Mesendoderm (in vitro differentiated cells): ENCODE measurements around the gene SAP30.

Experiments
- DNase-seq: peaks from one replicate; pipeline ENCODE4 v3.0.0; 2013
- H2AK5ac ChIP-seq: 2 replicates; pipeline ENCODE4 v1.6.1; 2013; ENCODE audit warnings: low read length, inconsistent platforms
- H2BK120ac ChIP-seq: 2 replicates; pipeline ENCODE4 v1.6.1; 2013; ENCODE audit warnings: low read depth, mild to moderate bottlenecking, low read length, moderate library complexity, mixed read lengths
- H2BK15ac ChIP-seq: replicated peaks from 2 replicates; pipeline ENCODE4 v1.6.1; 2013; ENCODE audit warnings: low read depth, mild to moderate bottlenecking, moderate library complexity
- H2BK5ac ChIP-seq: 2 replicates; pipeline ENCODE4 v1.6.1; 2013; ENCODE audit warnings: low read length, inconsistent platforms
- H3K18ac ChIP-seq: 2 replicates; pipeline ENCODE4 v1.6.1; 2013; ENCODE audit warnings: mild to moderate bottlenecking, low read length, mixed read lengths
- H3K23ac ChIP-seq: one replicate; pipeline ENCODE4 v1.6.1; 2013; ENCODE audit warnings: low read length
- H3K27ac ChIP-seq: 2 replicates; pipeline ENCODE4 v1.5.1; 2013; ENCODE audit warnings: low read depth, mild to moderate bottlenecking, inconsistent platforms, low read length, moderate library complexity
- H3K27me3 ChIP-seq: 2 replicates; pipeline ENCODE4 v1.6.1; 2013; ENCODE audit warnings: low read length, control low read depth, mild to moderate bottlenecking, inconsistent platforms; ENCODE audit not compliant: insufficient read depth, poor library complexity
- H3K36me3 ChIP-seq: 2 replicates; pipeline ENCODE4 v1.6.1; 2013; ENCODE audit warnings: low read length, inconsistent platforms; ENCODE audit not compliant: control insufficient read depth, insufficient read depth
- H3K4ac ChIP-seq: one replicate; pipeline ENCODE4 v1.6.1; 2013; ENCODE audit warnings: low read depth, mild to moderate bottlenecking, low read length, moderate library complexity
- H3K4me1 ChIP-seq: 2 replicates; pipeline ENCODE4 v1.6.1; 2013; ENCODE audit warnings: low read depth, low read length, inconsistent platforms; ENCODE audit not compliant: control insufficient read depth
- H3K4me2 ChIP-seq: 2 replicates; pipeline ENCODE4 v1.6.1; 2013; ENCODE audit warnings: low read length
- H3K4me3 ChIP-seq: 2 replicates; pipeline ENCODE4 v1.5.1; 2013; ENCODE audit warnings: mild to moderate bottlenecking, low read length
- H3K56ac ChIP-seq: one replicate; pipeline ENCODE4 v1.6.1; 2013; ENCODE audit warnings: low read length
- H3K79me1 ChIP-seq: 2 replicates; pipeline ENCODE4 v1.6.1; 2013; ENCODE audit warnings: low read length, inconsistent platforms
- H3K79me2 ChIP-seq: 2 replicates; pipeline ENCODE4 v1.6.1; 2013; ENCODE audit warnings: mild to moderate bottlenecking, low read length; ENCODE audit not compliant: control insufficient read depth, insufficient read depth
- H3K9ac ChIP-seq: 2 replicates; pipeline ENCODE4 v1.6.1; 2013; ENCODE audit warnings: low read length, inconsistent platforms
- H4K5ac ChIP-seq: one replicate; pipeline ENCODE4 v1.6.1; 2013; ENCODE audit warnings: low read length
- H4K8ac ChIP-seq: one replicate; pipeline ENCODE4 v1.6.1; 2013; ENCODE audit warnings: low read depth, mild to moderate bottlenecking, control low read depth, low read length, moderate library complexity
- WGBS: extraction: QIAGEN DNeasy Blood & Tissue Kit; methylation state at CpG from one replicate; pipeline ENCODE4 v1.1.7; 2013; ENCODE audit warnings: low lambda C conversion rate, missing lambda C conversion rate; ENCODE audit not compliant: insufficient coverage; ENCODE audit errors: extremely low coverage; 5-methylcytosine and 5-hydroxymethylcytosine counted together

Gene SAP30

DNA sequence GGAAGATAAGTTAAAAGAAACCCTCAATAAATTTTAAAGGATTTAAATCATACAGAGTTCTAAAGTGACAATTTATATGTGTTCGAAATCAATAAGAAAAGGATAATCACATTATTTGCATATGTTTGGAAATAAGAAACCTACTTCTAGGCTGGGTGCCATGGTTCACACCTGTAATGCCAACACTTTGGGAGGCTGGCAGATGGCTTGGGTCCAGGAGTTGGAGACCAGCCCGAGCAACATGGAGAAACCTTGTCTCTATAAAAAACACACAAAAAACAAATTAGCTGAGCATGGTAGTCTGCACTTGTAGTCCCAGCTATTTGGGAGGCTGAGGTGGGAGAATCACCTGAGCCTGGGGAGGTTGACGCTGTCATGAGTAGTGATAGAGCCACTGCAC is 8.1 kb upstream of the SAP30 start:
- Histone ChIP-seq H3K27ac (no peak overlapping the region), H3K23ac (no peak overlapping the region), H2BK120ac (no peak overlapping the region), H3K4me2 (no peak overlapping the region), H3K4me3 (no peak overlapping the region), H2BK5ac (no peak overlapping the region), H3K79me2 (no peaks in the 10 kb centered on the region), H4K8ac (no peak overlapping the region), H3K56ac (no peak overlapping the region), H3K36me3 (no peaks in the 10 kb centered on the region), H3K79me1 (no peaks in the 10 kb centered on the region), H4K5ac (no peak overlapping the region), H3K27me3 (no peaks in the 10 kb centered on the region), H3K4ac (no peak overlapping the region), H3K18ac (no peak overlapping the region), H2AK5ac (no peak overlapping the region), H3K4me1 (no peaks in the 10 kb centered on the region), H2BK15ac (no peak overlapping the region), H3K9ac (no peak overlapping the region)
- DNase-seq, result no peak
- no CpG with 5 or more reads among the region's 3 CpGs for WGBS

DNA sequence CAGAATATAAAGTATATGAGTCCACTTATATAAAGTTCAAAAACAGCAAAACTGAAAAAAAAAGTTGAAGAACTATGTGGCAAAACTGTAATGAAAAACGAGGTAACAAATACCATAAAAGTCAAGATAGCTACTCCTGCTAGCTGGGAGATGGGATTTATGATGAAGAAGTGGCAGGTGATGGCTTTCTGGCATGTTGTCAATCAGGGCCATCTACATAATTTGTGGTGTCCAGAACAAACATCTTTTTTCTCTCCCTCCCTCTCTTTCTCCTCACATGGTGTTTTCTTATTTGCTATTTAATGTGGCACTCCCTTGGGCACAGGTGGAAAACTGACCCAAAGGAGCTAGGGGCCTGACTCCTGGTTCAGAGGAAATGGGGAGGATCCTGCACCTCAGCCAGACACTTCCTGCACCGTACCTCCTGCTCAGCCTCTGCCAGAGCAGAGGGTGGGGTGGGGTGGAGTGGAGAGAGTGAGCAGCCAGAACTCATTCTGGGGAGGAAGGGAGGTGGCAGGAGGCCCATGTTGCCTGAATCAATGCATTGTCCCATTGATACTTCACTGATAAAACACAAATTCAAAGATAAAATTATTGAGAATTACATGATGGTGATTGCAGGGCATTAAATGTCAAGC is 5.3 kb upstream of the SAP30 start:
- Histone ChIP-seq H3K27ac (no peak overlapping the region), H3K79me2 (no peaks in the 10 kb centered on the region), H3K27me3 (no peaks in the 10 kb centered on the region), H3K18ac (no peak overlapping the region), H2BK15ac (no peak overlapping the region), H2BK5ac (no peak overlapping the region), H4K5ac (no peak overlapping the region), H3K56ac (no peak overlapping the region), H3K4ac (no peak overlapping the region), H3K79me1 (no peaks in the 10 kb centered on the region), H3K4me2 (no peak overlapping the region), H3K4me3 (no peak overlapping the region), H3K4me1 (no peaks in the 10 kb centered on the region), H2BK120ac (no peak overlapping the region), H4K8ac (no peak overlapping the region), H3K23ac (no peak overlapping the region), H3K36me3 (no peaks in the 10 kb centered on the region), H3K9ac (no peak overlapping the region), H2AK5ac (no peak overlapping the region)
- WGBS, result no CpG with 5 or more reads among the region's 2 CpGs
- no peak for DNase-seq

GRCh38 chr4:173367285-173367684 is 3.5 kb upstream of the SAP30 start:
- H3K56ac ChIP-seq, result no peak overlapping the region
- H3K36me3 ChIP-seq, result no peaks in the 10 kb centered on the region
- no peaks in the 10 kb centered on the region for H3K4me1 ChIP-seq
- H3K18ac ChIP-seq, result no peak overlapping the region
- H3K79me2 ChIP-seq, result no peaks in the 10 kb centered on the region
- no peak overlapping the region for H2BK15ac ChIP-seq
- H2AK5ac ChIP-seq, result no peak overlapping the region
- no peak overlapping the region for H3K4ac ChIP-seq
- H3K27me3 ChIP-seq, result no peaks in the 10 kb centered on the region
- no peak overlapping the region for H4K8ac ChIP-seq
- no peak overlapping the region for H3K23ac ChIP-seq
- no peak overlapping the region for H2BK120ac ChIP-seq
- no peak overlapping the region for H3K27ac ChIP-seq
- no peaks in the 10 kb centered on the region for H3K79me1 ChIP-seq
- H4K5ac ChIP-seq, result no peak overlapping the region
- H3K9ac ChIP-seq, result no peak overlapping the region
- DNase-seq, result no peak
- no peak overlapping the region for H3K4me3 ChIP-seq
- H3K4me2 ChIP-seq, result no peak overlapping the region
- no peak overlapping the region for H2BK5ac ChIP-seq

- Histone ChIP-seq H2AK5ac (no peak overlapping the region), H3K79me2 (no peaks in the 10 kb centered on the region), H3K18ac (no peak overlapping the region), H3K4me2 (no peak overlapping the region), H3K4ac (no peak overlapping the region), H2BK120ac (no peak overlapping the region), H3K23ac (no peak overlapping the region), H4K8ac (no peak overlapping the region), H3K27me3 (no peaks in the 10 kb centered on the region), H3K4me1 (no peaks in the 10 kb centered on the region), H3K36me3 (no peaks in the 10 kb centered on the region), H3K4me3 (no peak overlapping the region), H4K5ac (no peak overlapping the region), H3K56ac (no peak overlapping the region), H3K9ac (no peak overlapping the region), H3K27ac (no peak overlapping the region), H3K79me1 (no peaks in the 10 kb centered on the region), H2BK15ac (no peak overlapping the region), H2BK5ac (no peak overlapping the region)
- no peak for DNase-seq
- 100% methylated on average over 1 of the region's 4 CpGs for WGBS
These were observed 2.8 kb upstream of the SAP30 start for GRCh38 chr4:173367946-173368345.

GRCh38 chr4:173370130-173370476 is 651 bp upstream of the SAP30 start:
- Histone ChIP-seq H3K18ac (peak overlapping the region; percentile 41), H2BK5ac (no peak overlapping the region), H3K79me2 (no peaks in the 10 kb centered on the region), H3K9ac (peak overlapping the region; percentile 78), H3K4ac (no peak overlapping the region), H3K27ac (peak overlapping the region; percentile 38), H3K4me3 (peak overlapping the region; percentile 64), H3K79me1 (no peaks in the 10 kb centered on the region), H2AK5ac (no peak overlapping the region), H2BK15ac (no peak overlapping the region), H4K5ac (no peak overlapping the region), H3K27me3 (no peaks in the 10 kb centered on the region), H3K4me1 (no peaks in the 10 kb centered on the region), H3K4me2 (peak overlapping the region; percentile 73), H3K23ac (no peak overlapping the region), H4K8ac (no peak overlapping the region), H3K56ac (peak overlapping the region; percentile 85), H3K36me3 (no peaks in the 10 kb centered on the region), H2BK120ac (no peak overlapping the region)
- DNase-seq, result no peak
- no CpG with 5 or more reads among the region's 14 CpGs for WGBS
